ENCODE measurements around the gene GAL3ST2.

The GAL3ST2 gene

DNA sequence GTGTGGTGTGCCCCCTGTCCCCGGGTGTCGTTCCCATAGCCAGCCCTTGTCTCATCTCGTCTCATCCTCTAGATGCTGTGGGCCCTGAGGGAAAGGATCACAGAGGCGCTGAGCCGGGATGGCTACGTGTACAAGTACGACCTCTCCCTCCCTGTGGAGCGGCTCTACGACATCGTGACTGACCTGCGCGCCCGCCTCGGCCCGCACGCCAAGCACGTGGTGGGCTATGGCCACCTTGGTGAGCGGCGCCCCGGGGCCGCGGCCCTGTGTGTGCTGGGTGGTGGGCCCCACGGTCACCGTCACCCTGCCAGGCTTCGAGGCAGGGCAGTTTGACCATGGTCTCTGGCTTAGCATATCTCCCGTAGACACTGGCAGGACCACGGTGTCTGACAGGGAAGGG, 20.8 kb upstream of the GAL3ST2 start:
- TF ChIP-seq GATA3 (IDR thresholded peaks at IDR 0.05; ENCODE audit: low read depth, low read length) (no peak), GATA2 (IDR thresholded peaks at IDR 0.05; ENCODE audit: low read depth, low read length) (no peak)

DNA sequence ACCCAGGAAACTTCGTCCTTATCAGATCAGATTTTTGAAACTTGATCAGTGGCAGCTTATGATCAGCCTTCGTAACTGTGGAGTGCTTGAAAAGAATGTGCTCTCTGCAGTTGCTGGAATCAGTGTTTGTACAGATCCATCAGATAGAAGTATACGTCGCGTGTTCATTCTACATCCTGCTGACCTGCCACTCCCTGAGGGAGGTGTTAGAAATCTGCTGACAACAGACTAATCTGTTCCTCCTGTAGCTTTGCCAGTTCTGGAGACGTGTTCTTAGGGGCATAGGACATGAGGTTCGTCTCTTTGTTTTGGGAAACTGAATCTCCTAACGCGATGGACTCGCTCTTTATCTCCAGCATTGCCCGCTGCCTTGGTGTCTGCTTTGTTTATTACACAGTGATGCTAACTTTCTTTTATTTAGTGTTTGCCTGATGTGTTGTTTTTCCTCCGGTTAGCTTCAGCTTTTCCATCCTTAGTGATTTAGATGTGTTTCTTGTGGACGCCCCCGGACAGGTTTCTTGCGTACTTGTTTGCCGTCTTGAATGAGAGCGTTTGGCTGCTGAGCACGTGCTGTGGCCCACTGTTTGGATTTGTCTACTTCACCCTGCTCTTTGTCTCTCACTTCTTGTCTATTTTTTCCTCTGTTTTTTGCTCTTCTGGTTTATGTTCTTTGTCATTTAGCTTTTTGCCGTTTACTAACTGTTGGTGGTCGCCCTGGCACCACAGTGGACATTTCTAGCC, 17.4 kb upstream of the GAL3ST2 start:
- TF ChIP-seq GATA2 (IDR thresholded peaks at IDR 0.05; ENCODE audit: low read depth, low read length) = no peak
- no peak for TF ChIP-seq GATA3 (IDR thresholded peaks at IDR 0.05; ENCODE audit: low read depth, low read length)

DNA sequence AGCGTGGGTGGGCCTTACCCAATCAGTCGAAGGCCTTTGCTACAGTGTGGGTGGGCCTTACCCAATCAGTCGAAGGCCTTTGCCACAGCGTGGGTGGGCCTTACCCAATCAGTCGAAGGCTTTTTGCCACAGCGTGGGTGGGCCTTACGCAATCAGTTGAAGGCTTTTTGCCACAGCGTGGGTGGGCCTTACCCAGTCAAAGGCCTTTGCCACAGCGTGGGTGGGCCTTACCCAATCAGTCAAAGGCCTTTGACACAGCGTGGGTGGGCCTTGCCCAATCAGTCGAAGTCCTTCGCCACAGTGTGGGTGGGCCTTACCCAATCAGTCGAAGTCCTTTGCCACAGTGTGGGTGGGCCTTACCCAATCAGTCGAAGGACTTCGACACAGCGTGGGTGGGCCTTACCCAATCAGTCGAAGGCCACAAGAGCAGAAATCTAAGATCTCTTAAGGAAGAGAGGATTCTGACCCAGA, 16.3 kb upstream of the GAL3ST2 start:
- TF ChIP-seq GATA2 (IDR thresholded peaks at IDR 0.05; ENCODE audit: low read depth, low read length) (no peak), GATA3 (IDR thresholded peaks at IDR 0.05; ENCODE audit: low read depth, low read length) (no peak)

DNA sequence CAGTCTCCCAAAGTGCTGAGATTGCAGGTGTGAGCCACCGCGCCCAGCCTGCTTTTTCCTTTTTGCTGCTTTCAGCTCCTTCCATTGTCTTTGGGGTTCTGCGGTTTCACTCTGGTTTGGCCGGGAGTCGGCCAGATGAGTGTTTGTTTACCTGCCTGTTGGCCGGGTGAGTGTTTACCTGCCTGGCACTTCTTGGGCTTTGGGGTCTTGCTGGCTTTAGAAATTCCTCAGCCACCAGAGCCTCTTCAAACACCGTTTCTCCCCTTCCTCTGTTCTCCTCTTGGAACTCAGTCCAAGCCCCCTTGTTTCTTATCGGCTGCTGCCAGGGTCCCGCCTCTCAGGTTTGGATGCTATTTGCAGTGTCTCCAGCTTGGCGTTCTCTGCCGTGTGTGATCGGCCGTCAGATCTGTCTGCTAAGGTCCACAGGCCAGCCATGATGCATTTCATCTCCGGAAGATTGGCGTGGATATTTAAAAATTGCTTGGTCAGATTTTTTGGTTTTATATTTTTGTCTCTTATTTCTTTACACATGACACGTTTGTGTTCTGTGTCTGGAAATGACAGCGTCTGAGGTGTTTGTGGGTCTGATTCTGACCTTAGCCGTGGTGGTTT, 14.2 kb upstream of the GAL3ST2 start:
- TF ChIP-seq GATA3 (IDR thresholded peaks at IDR 0.05; ENCODE audit: low read depth, low read length) (no peak), GATA2 (IDR thresholded peaks at IDR 0.05; ENCODE audit: low read depth, low read length) (no peak)

DNA sequence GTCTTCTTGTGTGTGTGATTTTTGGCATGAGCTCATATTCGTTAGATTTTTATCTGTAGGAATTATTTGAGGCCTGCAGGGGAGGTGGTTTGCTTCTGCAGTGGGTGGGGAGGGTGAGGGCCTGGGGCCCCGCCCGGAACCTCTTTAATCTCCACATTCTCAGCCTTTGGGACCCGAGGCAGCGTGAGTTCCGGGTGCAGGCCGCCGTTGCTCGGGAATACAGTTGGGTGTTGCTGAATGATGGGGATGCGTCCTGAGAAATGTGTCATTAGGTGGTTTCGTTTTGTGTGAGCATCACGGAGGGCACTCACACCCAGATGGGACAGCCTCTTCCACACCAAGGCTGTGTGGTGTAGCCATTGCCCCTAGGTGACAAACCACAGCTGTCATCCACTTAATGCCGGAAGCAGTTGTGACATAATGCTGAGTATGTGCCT, 13.7 kb upstream of the GAL3ST2 start:
- TF ChIP-seq GATA2 (IDR thresholded peaks at IDR 0.05; ENCODE audit: low read depth, low read length) = peak; percentile 59
- no peak for TF ChIP-seq GATA3 (IDR thresholded peaks at IDR 0.05; ENCODE audit: low read depth, low read length)

DNA sequence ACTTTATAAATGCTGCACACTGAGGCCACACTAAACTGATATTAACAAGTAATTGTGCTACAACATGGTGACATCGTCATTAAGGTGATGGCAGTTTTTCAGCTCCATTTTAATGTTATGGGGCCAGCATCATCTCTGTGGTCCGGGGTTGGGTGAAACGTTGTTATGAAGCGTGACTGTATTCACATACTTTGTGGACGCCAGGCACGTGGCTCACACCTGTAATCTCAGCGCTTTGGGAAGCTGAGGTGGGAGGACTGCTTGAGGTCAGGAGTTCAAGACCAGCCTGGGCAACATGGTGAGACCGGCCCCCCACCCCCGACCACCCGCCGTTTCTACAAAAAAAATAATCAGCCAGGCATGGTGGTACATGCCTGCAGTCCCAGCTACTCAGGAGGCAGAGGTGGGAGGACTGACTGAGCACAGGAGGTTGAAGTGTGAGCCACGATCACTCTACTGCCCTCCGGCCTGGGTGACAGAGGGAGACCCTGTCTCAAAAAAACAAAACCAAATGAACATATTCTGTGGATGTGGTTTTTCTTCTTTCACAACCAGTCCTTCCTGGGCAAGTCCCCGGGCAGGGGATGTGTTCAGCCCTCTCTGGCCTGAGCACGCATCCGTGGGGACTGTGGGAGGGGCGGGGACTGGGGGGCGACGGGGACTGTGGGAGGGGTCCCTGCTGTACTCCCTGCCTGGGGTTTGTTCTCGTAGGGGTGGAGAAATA, 12.9 kb upstream of the GAL3ST2 start:
- TF ChIP-seq GATA3 (IDR thresholded peaks at IDR 0.05; ENCODE audit: low read depth, low read length) = no peak
- TF ChIP-seq GATA2 (IDR thresholded peaks at IDR 0.05; ENCODE audit: low read depth, low read length) = no peak

DNA sequence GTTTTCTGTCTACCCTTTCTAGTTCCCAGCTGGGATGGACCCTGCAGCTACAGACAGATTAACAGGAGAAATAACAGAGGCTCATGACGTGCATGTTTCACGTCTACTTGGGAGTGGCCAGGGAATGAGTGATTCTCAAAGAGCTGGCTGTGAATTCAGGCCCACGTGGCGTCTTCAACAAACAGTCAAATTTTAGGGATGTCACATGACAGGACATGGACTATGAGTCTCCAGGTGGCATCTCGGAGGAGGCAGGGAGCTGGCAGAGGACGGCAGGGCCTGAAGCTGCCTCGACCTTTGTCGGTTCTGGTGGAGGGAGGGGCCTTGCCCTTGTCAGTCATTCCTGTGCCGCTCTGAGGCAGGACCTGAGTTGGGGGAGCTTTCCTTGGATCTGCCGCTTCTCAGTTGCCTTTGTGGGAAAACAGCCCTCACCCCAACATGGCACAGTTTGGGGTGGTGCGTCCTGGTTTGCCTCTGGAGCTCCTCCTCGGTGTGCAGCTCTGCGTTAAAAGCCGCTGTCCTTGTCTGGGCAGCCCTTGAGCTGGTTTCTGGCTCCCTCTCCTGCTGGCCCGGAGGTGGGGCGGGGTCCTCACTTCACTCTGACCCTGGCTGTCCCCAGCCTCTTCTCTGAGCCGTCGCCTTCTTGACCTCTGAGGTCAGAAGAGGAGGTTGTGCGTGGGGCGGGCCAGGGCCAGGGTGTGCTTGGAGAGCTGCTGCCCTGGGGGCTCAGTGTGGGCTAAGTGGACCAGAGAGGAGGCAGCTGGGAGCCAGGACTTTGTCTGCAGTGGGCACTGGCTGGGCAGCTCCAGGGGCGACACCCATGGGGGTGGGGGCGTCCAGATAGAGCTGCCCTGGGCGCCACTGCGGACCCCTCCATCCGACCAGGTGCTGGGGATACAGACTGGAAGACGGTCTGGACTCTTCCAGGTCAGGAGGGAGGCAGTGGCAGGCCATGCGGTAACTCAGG, 12.1 kb upstream of the GAL3ST2 start:
- no peak for TF ChIP-seq GATA3 (IDR thresholded peaks at IDR 0.05; ENCODE audit: low read depth, low read length)
- no peak for TF ChIP-seq GATA2 (IDR thresholded peaks at IDR 0.05; ENCODE audit: low read depth, low read length)

DNA sequence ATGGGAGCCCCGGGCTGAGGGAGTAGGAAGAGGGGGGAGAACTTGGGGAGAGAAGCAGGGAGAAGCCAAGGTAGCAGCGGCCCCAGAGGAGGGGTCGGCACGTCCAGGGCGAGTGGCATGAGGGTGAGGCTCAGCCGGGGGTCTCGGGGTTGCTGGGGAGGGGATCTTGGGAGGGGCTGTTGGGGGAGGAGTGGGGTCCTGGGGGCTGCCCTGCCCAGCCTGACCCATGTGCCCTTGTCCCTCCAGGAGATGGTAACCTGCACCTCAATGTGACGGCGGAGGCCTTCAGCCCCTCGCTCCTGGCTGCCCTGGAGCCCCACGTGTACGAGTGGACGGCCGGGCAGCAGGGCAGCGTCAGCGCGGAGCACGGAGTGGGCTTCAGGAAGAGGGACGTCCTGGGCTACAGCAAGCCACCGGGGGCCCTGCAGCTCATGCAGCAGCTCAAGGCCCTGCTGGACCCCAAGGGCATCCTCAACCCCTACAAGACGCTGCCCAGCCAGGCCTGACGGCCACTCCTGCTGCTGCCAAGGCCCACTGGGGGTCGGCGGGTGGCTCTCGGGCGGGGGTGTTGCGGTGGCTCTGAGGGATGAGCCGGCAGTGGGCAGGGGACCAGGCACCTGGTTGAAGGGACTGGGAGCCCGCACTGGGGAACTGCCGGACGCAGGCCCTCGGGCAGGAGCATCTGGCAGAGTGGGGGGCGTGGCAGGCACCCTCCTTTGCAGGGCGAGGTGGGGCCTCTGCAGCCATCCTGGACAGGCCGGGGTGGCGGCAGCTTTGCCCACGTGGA, 9.0 kb upstream of the GAL3ST2 start:
- TF ChIP-seq GATA3 (IDR thresholded peaks at IDR 0.05; ENCODE audit: low read depth, low read length) (no peak), GATA2 (IDR thresholded peaks at IDR 0.05; ENCODE audit: low read depth, low read length) (no peak)

DNA sequence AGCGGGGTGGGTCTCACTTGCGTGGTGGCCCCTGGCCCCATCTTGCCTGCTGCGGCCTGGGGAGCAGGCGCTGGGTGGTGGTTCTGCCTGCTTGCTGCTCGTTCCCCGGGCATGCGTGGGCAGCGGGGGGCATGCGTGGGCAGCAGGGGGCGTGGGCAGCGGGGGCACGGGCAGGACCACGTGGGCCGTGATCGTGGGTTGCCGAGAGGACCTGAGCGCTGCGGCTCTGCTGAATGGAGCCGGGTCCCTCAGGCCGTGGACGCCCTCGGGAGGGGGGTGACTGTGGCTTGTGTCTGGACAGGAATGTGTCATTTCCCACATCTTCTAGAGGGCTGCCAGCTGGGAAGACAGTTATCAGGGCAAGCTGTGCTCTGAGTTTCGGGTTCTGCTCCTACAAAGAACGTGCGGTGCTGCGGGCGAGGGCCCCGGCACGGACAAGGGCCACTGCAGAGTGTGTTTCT, 8.3 kb upstream of the GAL3ST2 start:
- TF ChIP-seq GATA2 (IDR thresholded peaks at IDR 0.05; ENCODE audit: low read depth, low read length) = no peak
- TF ChIP-seq GATA3 (IDR thresholded peaks at IDR 0.05; ENCODE audit: low read depth, low read length) = no peak

DNA sequence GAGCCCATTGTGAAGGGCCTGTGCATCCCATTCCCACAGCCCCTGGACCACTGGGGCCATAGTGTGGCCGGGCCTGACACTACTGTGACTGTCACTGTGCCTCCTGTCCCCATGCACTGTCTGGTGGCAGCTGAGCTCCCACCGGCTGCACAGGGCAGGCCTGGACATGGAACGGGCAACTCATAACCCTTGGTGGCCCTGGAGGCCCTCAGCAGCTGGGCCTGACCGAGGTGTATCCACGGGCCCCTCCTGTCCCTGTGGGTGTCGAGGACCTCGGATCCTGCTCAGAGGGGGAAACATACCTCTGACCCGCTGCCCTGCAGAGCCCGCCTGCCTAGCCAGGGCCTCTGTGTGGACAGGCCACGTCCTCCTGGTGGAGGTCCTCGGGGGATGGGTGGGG, 7.8 kb upstream of the GAL3ST2 start:
- TF ChIP-seq GATA2 (IDR thresholded peaks at IDR 0.05; ENCODE audit: low read depth, low read length) = no peak
- no peak for TF ChIP-seq GATA3 (IDR thresholded peaks at IDR 0.05; ENCODE audit: low read depth, low read length)

DNA sequence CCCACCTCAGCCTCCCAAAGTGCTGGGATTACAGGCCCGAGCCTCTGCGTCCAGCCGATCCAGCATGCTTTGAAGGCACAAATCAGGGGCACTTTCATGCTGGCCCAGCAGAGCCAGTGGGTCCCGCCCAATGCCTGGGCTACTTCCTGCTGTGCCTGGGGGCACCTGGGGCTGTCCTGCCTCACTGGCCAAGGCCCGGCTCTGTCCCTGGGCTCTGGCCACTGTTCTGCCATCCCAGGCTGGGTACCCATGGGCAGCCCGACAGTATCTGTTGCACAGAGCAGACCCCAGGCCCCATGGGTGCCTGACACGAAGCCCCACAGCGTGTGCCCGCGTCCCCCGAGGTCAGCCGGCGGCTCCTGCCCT, 6.8 kb upstream of the GAL3ST2 start:
- TF ChIP-seq GATA2 (IDR thresholded peaks at IDR 0.05; ENCODE audit: low read depth, low read length) (no peak), GATA3 (IDR thresholded peaks at IDR 0.05; ENCODE audit: low read depth, low read length) (no peak)

DNA sequence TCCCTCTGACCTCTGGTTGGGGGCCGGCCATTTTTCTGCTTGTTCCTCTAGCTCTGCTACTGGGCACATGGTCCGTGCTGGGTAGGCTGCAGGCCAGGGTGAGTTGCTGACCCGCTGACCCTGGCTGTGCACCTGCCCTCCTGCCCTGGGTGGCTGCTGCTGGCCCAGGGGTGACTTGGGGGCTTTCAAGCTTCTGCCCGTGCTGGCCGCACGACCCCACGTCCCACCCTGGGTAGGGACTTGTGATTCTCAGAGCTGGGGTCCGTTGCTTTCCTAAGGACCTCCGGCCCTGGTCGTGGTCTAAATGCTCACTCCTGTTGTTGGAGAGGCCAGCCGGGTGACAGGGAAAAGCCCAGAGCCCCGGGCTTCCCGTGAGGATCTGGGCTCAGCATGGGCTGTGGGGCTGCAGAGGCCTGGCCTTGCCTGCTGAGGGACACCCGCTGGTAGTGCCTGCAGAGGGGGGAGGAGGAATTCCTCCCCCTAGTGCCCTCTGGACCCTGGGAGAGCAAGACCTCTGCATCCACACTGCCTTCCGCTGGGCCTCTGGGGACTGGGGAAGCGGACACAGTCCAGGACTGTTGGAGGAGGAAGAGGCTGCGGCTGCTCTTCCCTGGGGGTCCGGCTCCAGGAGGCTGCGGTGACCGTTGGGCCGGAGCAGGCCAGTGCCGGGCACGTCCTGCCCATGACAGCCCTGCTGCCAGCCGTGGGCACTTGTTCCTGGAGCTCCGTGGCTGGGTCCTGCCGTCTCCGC, 6.3 kb upstream of the GAL3ST2 start:
- TF ChIP-seq GATA2 (IDR thresholded peaks at IDR 0.05; ENCODE audit: low read depth, low read length) = no peak
- TF ChIP-seq GATA3 (IDR thresholded peaks at IDR 0.05; ENCODE audit: low read depth, low read length) = no peak

Measured in SH-SY5Y (cell line).